DND-41 (cell line): ENCODE measurements around the gene IQSEC1.

Experiments used
- EZH2 ChIP-seq: IDR thresholded peaks from 3 replicates; pipeline ENCODE4 v1.6.1; 2012; ENCODE audit warnings: borderline replicate concordance, low read depth, mild to moderate bottlenecking, moderate library complexity, low read length, inconsistent platforms; ENCODE audit not compliant: severe bottlenecking
- TF ChIP-seq, protein P1 (sequence below): IDR thresholded peaks from 2 replicates; pipeline ENCODE4 v1.5.1; 2012; ENCODE audit warnings: borderline replicate concordance, low read length, moderate library complexity, mild to moderate bottlenecking; ENCODE audit not compliant: poor library complexity, severe bottlenecking; ENCODE audit errors: extremely low read depth

- TF ChIP-seq, protein P1, sequence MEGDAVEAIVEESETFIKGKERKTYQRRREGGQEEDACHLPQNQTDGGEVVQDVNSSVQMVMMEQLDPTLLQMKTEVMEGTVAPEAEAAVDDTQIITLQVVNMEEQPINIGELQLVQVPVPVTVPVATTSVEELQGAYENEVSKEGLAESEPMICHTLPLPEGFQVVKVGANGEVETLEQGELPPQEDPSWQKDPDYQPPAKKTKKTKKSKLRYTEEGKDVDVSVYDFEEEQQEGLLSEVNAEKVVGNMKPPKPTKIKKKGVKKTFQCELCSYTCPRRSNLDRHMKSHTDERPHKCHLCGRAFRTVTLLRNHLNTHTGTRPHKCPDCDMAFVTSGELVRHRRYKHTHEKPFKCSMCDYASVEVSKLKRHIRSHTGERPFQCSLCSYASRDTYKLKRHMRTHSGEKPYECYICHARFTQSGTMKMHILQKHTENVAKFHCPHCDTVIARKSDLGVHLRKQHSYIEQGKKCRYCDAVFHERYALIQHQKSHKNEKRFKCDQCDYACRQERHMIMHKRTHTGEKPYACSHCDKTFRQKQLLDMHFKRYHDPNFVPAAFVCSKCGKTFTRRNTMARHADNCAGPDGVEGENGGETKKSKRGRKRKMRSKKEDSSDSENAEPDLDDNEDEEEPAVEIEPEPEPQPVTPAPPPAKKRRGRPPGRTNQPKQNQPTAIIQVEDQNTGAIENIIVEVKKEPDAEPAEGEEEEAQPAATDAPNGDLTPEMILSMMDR, result no peak
- no peak for TF ChIP-seq EZH2
Measured at GRCh38 chr3:12961007-12961696, 112.1 kb downstream of the IQSEC1 start.
